GF-D8 (cell line): ENCODE data around the gene DGKI.

Source experiments
- DNase-seq: peaks from one replicate; lab custom pipeline; 2025; lab: John Stamatoyannopoulos, UW

Gene DGKI

DNA sequence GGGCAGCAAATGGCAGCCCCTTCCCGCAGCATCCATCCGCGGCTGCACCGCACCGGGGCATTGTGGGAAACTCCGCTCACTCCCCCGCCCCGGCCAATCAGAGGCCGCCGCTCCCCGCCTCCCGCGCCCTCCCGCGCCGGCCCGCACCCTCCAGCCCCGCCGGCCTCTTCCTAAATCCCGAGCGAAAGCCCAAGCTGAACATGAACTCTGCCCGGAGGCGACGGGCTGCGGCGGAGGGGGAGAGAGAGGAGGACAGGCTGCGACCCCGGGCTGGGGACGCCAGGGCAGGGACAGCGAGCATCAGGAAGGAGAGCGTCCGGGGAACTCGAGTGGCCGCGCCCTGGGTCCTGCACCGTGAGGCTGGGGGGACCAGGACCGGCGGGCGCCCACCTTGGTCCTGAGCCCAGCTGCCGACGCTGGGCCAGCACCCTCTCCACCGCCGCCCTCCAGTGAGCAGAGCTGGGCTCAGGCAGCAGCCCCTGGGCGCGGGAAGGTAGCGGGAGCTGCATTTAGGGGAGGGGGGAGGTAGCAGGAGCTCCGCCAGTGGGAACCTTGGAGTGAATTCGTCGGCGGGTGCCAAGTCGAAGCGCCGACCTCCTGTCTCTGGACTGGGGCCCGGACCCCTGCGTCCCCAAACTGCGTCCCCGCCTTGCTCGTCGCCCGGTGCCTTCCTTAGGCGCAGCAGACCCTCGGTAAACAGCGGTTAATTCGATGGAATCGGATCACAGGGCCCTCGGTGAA, at the start of gene DGKI:
Gene DGKI (minus strand): TSS at position 148 of the 741 bp plus-strand sequence.
- DNase-seq, result no peak

DNA sequence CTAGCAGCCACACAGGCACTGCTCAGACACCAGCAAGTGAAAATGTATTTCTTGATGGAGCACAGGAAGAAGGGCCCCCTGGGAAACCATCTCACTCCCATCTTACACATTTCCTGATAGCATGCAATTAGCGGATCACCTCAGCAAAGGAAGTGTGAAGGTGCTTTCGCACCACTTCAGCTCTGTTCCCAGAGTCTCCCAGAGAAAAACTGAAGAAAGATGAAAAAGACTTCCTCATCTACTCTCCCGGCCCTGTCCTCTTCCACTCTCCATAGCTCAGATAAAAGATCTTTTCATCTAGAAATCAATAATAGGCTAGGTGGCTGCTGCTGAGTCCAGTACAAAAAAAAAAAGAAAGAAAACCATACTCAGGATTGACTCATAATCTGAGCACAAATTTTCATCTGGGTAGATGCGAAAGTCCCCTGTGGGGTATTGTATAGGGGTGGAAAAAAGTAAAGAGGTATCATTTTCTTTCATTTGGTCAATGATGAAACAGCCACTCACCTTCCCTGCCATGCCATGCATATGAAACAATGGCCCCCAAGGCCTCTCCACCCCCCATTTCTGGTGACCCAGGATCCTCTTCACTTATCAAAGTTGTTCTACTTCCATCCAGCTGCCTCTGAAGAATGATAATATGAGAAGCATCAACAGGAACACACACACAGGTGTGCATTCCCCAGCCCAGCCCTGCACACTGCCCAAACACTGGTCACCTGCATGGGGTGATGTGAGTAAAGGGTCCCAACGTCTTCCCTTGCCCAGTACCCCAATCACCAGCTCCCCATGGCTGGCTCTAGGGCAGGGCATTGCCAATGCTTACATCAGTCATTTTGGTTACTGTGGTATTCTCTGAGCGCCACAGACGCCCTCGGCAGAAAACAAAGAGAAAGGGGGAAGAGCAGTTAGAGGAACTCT, 48.8 kb upstream of the DGKI start:
- no peak for DNase-seq

DNA sequence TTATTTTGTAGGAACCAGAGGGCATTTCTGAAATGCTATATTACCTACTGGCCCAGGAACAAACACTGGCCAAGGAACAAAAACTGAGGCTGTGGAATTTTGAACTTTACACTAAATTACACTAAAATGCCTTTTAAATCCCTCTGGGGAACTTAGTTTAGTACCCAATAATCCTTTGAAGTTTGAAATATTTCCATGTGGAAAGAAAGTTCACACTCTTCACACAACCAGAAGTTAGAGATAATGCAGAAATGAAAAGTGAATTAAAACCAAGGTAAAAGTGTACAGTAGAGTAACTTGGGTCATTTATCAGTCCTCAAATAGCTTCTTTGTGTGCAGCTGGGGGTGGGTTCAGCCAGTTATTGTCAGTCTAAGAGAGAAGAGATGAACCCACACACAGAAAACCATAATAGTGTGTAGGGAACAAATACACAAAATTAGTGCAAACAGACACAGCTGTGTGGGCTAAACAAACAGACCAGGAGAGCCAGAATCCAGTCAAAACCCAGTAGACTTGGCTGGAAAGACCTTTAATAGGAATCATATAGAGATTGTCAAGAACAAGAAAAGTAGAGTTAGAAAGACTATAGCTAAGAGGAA, 46.5 kb upstream of the DGKI start:
- DNase-seq, result no peak

GRCh38 chr7:137891016-137891655, 44.4 kb upstream of the DGKI start:
- DNase-seq, result no peak

DNA sequence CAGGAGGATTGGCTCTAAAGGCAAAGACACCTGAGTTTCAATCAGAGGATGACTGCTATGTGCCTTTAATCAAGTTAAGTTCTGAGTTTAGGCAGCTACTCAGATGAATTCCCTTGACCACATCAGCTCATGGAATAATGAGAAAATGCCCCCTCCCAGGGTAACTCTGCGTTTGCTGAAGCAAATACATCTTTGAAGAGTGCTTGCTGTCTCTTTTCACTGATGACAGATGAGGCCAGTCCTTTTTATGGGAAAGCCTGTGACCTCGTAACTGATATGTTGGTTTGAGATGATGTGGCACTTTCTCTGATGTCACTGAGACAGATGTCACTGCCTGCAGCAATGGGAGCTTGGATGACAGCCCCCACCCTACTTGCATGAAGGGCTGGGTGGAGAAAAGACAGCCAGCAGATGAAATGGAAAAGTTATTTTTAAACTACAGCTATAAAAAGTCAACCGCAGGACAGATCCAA, 43.7 kb upstream of the DGKI start:
- no peak for DNase-seq

DNA sequence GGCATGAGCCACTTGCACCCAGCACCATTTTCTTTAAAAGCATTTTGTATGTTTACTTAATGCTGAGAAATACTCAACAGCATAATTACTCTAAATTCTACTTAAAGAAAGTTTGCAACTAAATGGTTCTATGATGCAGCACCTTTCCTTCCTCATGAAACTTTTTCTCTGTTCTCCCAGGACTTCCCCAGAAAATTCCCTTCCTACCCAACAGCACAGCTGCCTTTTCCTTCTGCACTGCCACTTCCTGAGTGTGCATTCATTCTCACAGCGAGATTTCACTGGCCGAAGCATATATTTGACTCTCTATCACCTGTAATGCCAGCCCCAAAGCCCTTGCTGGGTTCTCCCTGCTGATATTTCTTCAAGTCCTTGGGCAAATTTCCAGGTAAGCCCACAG, 41.5 kb upstream of the DGKI start:
- no peak for DNase-seq

- no peak for DNase-seq
Measured at GRCh38 chr7:137886746-137887145, 40.0 kb upstream of the DGKI start.

DNA sequence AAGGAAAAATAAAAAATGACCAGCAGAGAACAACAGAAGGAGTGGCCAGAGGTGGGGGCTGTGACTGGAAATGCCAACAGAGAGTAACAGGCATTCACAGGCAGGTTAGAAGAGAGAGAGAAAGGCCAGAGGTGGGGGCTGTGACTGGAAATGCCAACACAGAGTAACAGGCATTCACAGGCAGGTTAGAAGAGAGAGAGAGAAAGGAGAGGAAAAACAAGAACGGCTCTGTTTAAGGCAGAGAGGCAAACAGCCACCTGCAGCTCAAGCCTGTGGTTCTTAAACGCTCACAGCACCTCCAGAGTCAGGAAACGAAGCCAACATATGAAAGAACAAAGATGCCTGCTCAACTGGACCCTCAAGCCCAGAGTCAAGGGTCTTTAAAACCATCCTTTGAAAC, 39.5 kb upstream of the DGKI start:
- DNase-seq, result no peak

DNA sequence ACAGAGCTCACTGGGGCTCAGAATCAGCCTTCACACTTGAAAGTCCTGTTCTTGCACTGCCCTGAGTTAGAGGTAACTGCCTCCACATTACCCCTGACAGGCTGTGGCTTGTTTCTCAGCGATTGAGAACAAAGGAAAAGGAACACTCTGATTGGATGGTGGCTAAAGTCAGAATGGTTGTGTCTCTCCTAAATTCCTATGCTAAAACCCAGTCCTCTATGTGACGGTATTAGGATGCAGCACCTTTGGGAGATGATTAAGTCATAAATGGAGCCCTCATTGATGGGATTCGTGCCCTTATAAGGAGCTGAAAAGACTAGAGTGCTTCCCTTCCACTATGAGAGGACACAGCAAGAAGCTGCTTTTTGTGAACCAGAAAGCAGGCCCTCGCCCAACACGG, 38.9 kb upstream of the DGKI start:
- no peak for DNase-seq

DNA sequence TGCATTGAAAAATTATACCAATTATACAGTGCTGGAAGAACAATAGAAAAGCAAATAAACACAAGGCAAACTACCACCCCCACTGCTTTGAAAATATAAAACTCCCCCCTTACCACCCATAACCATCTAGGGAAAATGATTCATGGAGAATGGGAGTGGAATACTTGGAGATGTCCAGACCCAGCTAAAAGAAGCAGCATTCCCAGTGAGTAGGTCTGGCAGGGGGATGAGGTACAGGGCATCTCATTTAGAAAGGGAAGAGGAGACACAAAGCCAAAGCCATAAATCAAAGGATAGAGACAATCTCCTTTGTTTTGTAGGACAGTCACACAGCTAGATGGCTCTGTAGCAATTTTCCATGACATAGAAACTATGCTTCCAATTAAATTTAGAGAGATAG, 36.0 kb upstream of the DGKI start:
- DNase-seq, result no peak

DNA sequence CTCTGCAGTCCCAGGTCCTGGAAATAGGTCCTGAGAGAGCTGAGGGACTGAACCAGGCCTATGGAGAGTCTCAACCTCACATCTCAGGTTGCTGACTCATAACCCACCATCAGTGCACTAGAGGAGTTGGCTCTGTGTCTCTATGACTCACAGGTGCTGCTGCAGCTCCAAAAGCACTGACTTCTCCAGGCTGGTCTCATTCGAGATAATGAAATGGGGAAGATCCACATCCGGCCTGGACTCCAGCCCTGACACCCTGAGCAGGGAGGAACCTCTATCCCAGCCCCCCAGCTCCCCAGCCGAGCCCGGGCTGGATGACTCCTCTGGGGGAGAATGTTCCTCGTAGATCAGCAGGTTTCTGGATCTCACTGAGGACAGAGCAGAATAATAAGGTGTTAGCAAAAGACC, 35.5 kb upstream of the DGKI start:
- no peak for DNase-seq

GRCh38 chr7:137881607-137882260, 35.0 kb upstream of the DGKI start:
- no peak for DNase-seq

DNA sequence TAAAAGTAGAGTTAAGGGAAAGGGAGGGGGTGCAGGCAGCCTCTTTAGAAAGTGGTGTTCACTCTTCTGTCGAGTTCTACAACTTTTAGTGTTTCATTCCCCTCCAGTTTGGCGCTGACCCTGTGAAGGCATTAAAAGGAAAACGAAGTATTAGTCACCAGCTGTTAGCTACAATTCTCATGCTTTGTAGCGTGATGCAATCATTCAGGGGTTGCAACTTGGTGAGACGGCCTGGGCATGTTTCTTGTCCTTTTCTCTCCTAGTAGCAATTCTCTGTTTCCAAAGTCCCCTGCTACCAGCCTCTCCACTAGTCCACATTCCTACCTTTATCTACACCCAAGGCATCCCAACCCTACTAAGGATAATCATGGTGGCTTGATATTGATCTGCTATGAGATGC, 33.7 kb upstream of the DGKI start:
- DNase-seq, result no peak

DNA sequence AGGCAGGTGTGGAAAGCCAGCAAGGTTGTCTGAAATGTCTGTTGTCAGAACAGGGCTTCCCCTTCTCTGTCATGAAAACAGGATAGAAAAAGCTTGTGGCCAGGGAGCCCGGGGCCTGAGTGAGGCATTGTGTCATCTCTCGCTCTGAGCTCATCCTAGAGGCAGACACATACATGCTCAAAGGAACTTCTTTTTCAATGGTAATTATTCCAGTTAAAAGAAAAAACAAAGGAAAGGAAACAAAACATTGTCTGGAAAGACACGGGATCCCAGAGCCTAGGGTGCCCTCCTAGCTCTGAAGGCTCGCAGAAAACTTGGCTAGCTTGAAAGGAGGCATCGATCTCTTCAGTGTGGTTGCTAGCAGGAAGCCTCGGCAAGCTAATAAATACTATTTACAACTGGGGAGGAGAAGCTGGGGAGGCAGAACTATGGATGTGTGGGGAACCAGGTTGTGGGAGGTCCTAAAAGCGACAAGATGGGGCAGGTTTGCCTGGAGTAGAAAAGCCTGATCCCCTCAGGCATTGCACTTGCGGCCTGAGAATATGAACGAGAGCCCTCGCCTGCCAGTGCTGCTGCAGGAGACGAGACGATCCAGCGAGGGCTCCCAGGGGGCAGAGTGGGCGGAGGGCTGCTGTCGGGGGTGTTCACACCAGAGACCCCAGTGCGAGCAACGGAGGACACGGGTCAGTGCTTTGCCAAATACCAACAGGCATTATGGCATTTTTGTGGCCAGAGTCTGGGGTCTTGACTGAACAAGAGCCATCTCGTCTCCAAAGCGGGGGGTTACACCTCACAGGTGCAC, 32.8 kb upstream of the DGKI start:
- DNase-seq, result no peak

DNA sequence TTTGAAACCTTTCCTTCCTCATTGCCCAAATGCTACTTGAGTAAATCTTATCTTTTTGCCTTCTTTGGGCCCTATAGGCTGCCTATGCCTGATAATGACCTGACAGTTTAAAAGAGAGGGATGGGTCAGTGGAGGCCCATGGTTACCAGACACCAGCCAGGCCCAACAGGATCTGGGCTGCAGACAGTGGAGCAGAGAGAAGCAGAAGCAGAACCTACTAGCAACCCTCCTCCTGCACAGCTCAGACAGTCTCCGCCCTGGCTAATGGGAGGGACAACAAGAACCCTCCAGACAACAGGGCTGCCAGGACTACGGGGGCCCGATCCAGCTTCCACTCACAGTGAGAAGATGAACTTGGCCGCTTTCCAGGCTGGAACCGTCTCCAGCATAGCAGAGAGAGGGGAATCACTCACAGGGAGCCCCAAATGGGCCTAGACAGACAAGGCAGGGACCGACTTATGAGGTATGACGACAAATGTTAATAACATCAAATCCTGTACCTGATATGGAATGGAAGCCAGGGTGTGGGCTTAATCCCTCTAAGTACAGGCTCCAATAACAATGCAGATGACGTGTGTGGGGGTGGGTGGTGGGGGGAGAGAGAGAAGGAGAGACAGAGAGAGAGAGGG, 31.7 kb upstream of the DGKI start:
- no peak for DNase-seq

DNA sequence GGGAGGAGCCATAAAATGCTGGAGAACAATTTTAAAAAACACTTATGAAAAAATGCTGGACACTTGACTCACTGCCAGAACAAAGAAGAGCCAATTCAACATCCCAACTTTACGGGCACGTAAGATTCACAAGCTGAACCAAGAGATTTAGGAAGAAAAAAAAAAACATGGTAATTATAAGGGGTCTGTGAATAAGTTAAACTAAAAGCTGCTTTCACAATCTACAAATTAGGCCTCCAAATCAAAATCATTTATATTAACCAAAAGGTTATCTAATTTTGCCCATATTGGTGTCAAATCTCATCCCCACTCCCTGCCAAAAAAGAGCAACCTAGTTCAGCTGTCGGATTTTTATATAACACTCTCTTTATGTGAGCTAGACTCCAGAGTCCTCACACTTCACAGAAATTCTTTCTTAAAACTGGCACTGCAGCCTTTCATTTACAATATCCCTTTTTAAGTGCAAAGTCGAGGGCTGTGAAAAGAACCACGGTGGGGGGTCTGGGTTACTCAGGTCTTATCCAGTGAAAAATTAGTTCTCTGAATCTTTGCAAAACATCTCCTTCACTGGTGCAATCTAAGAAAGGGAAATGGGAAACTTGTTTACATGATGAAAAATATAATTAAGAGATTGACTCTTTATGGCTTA, 30.4 kb upstream of the DGKI start:
- DNase-seq, result no peak

GRCh38 chr7:137875746-137876145, 29.0 kb upstream of the DGKI start:
- no peak for DNase-seq

DNA sequence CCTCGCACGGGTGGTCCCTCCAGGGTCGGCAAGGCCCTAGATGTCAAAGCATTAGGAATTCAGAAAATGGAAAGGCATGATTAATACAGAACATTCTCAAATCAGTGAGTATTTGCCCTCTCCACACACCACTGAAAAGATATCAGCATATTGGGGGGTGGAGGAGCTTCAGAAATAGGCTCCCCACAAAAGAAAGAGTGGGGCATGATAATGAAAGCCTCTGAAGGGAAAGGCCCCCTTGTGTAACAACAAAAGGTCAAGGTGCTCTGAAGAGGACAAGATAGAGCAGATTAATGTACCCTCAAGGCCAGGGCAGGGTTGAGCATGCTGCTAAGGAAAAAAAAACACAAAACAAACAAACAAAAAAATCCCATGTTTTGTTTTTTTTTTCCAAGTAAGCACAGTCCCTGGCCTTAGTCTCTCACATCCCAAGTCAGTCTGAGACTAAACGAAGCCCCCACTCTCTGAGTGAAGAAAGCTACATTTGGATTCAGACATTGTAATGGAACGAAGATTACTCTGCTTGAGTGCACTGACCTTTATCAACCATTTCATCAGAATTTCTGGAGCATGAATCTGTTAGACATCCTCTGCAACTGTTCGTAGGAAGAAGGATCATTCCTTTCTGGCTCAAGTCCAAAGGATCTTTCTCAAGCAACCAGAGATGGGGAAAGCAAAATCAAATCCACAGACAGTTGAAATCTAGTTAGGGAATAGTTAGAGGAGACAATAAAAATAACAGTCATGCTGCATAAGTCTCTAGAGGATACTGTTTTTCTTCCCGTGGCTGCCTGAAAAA, 27.4 kb upstream of the DGKI start:
- no peak for DNase-seq

GRCh38 chr7:137873524-137873923, 26.8 kb upstream of the DGKI start:
- no peak for DNase-seq
